Activated CD4-positive, alpha-beta T cell treated with anti-CD3 and anti-CD28 coated beads for 4 hours (primary cell): ENCODE measurements around the gene NTSR1.
"Not testable (repeated sequence)": the region's sequence is repeated elsewhere in the genome, so short reads cannot be mapped to it uniquely, and the experiment has no call there.

Experiments
- DNase-seq, 2 donors: peaks; one replicate each; pipeline ENCODE4 v3.0.0-alpha.2; 2020

Gene NTSR1

GRCh38 chr20:62675156-62675876 is 33.3 kb upstream of the NTSR1 start:
- no peak for DNase-seq

DNA sequence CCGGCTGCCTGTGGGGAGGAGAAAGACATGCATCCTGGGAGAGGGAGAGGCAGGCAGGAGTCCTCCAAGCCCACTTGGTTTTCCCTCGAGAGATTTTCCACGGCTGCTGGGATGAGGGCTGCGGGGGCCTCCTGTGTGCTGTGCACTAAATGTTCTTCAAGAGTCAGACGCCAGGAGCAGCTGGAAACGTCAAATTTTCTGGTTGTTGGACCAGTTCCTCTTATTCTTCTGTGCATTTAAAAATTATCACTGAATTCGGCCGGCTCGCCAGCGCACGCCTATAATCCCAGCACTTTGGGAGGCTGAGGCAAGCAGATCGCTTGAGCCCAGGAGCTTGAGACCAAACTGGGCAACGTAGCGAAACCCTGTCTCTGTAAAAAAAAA is 32.8 kb upstream of the NTSR1 start:
- no peak for DNase-seq

GRCh38 chr20:62676976-62677375 is 31.7 kb upstream of the NTSR1 start:
- DNase-seq, result no peak

GRCh38 chr20:62677678-62678077 is 31.0 kb upstream of the NTSR1 start:
- DNase-seq, result no peak

GRCh38 chr20:62678553-62678952 is 30.1 kb upstream of the NTSR1 start:
- no peak for DNase-seq

DNA sequence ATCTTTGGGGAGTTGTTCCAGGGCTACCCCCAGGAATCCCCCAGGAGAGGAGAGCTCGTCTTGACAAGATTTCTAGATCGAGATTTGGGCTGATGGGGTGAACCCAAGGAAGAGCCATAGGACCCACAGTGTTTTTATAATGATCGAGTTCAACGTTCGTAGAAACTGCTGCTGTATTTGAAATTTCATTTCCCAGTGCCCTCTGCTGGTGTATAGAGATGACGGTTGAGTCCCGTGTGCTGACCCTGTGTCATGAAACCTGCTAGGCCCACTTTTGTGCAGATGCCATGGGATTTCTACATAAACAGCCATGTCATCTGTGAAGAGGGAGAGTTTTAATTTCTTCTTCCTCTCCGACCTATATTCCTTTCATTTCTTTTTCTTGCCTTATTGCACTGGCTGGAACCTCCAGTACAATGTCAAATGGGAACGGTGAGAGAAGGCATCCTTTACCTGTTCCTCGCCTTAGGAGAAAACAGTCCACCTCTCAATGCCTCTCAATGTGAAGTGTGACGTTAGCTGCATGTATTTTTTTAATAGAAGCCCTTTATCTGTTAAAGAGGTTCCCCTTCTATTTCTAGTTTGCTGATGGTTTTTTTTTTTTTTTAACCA is 28.6 kb upstream of the NTSR1 start:
- DNase-seq, result no peak

DNA sequence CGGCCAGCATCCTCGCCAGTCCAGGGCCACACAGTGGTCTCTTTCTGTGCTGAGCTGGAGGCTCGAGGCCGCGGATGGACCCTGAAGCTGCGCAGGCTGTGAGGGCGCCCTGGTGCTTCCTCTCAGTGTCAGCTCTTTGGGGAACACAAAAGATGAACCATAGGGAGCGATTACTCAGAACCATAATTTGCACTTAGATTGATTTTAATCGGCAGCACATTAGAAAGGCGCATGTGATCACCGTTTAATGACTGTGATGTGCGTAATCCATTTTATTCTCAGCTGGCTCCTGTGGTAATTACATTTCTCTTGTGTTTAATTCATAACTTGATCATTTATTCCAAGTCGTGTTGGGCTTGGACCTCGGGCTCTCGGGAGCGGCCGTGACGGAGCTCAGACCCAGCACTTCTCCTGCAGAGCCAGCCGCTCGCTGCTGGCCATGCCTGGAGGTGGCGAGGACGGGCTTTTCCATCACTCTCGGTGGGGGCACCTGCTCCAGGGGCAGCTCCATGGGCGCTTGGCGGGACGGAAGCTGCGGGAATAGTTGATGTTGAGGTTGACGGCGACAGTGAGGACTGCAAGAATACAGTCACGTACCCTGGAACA is 25.6 kb upstream of the NTSR1 start:
- DNase-seq, result no peak

- not testable (repeated sequence) for DNase-seq
Observed at GRCh38 chr20:62683660-62684322, 24.8 kb upstream of the NTSR1 start.

- DNase-seq, result no peak
Observed at GRCh38 chr20:62684981-62685380, 23.7 kb upstream of the NTSR1 start.

DNA sequence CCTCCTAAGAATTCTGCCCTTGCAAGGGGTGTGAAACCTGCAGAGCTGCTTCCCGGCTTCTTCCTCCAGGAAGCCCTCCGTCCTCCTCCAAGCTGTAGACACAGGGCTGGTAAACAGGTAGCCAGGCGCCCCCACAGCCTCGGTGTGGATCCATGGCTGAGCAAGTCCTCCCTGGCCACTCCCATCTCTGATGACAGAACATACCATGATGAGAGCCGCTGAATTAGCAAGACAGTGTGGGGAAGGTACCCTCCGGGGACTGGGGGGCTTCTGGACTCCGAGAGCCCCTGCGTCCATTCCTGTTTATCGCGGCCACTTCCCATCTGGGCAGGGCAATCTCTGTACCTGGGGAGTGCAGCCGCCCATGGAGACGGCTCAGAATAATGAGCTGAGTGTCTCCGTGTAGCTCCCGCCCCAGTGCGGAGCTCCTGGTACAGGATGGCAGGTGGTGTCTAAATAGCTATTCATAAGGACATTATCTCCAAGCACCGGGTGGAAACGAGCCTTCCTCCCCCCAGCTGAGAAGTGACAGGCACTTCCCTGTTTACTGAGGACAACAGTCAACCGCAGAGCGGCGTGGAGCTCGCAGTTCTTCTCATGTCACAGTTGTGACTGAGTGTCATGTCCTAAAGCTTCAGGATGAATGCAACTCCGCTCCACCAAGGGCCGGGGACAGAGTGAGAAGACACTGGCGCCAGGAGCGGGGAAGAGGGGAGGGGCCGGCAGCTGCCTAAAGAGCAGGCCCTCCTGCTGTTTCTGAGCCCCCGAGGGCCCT is 22.7 kb upstream of the NTSR1 start:
- DNase-seq, result no peak

DNA sequence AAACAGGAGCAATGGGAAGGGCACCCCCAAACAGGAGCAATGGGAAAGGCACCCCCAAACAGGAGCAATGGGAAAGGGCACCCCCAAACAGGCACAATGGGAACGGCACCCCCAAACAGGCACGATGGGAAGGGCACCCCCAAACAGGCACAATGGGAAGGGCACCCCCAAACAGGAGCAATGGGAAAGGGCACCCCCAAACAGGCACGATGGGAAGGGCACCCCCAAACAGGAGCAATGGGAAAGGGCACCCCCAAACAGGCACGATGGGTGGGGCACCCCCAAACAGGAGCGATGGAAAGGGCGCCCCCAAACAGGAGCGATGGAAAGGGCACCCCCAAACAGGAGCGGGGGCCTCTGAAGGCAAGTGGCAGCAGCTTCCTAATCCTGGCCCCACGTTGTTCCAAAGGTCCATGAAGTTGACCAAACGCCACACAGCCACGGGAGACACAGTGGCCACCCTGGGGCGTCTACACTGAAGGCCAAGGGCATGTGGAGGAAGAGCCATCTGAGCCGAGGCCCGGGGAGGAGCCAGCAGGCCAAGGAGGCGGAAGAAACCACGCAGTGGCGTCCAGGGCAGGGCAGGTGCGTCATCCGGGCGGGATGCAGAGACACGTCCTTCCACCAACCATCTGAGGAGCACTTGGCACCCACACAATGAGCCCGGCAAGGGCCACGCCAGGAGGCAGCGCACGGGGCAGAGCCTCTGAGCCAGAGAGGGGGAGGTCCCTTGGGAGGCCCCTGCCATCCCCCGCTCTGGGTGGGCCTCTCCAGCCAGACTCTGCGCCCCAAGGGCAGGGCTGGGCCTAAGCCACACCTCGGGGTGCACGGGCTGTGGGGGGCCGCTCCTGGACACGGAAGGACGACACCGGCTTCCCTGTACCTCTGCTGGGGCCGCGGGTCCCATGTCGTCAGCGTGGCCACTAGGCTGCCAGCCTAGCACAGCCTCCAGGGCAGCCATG is 21.5 kb upstream of the NTSR1 start:
- no peak for DNase-seq

- DNase-seq, result no peak
Observed at GRCh38 chr20:62688083-62688482, 20.6 kb upstream of the NTSR1 start.

DNA sequence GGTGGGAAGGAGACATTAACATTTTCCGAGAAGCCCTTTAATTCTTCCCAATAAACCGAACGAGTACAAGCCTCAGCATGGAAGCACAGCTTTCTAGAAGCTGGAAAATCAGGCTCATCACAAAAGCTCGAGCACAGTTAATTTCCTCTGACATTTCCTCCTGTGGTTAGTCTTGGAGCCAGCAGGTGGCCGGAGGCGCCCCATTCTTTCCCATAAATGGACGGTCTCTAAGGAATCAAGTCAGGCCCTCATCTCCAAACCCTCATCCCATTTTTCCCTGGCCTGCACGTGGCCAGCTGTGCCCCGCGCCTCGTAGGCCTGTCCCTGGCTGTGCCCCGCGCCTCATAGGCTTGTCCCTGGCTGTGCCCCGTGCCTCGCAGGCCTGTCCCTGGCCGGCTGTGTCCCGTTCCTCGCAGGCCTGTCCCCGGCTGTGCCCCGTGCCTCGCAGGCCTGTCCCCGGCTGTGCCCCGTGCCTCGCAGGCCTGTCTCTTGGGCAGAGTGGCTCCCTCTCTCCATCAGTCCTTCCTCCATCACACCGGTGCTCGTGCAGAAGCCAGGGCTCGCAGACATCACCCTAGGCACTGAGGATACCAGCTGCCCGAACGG is 19.7 kb upstream of the NTSR1 start:
- DNase-seq, result no peak

GRCh38 chr20:62689861-62690260 is 18.8 kb upstream of the NTSR1 start:
- DNase-seq, result no peak

GRCh38 chr20:62690261-62690820 is 18.3 kb upstream of the NTSR1 start:
- no peak for DNase-seq

DNA sequence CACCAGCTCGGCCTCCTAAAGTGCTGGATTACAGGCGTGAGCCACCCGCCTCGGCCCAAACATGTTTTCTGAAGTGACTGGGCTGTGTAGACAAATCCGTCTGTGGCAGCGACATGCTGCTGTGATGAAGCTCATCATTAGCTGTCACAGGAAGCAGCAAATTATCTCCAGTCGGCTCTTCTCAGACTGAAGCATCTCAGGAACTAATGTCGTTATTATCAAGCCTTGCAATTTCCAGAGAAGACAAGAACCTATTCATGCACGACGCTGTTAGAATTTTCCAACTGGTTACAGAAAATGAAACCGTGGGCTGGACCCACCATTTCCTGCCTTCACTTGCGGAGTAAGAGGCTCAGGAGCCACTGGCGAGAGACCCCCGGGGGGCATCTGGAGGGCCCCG is 17.1 kb upstream of the NTSR1 start:
- no peak for DNase-seq

- DNase-seq, result no peak
Observed at GRCh38 chr20:62692176-62692575, 16.5 kb upstream of the NTSR1 start.

DNA sequence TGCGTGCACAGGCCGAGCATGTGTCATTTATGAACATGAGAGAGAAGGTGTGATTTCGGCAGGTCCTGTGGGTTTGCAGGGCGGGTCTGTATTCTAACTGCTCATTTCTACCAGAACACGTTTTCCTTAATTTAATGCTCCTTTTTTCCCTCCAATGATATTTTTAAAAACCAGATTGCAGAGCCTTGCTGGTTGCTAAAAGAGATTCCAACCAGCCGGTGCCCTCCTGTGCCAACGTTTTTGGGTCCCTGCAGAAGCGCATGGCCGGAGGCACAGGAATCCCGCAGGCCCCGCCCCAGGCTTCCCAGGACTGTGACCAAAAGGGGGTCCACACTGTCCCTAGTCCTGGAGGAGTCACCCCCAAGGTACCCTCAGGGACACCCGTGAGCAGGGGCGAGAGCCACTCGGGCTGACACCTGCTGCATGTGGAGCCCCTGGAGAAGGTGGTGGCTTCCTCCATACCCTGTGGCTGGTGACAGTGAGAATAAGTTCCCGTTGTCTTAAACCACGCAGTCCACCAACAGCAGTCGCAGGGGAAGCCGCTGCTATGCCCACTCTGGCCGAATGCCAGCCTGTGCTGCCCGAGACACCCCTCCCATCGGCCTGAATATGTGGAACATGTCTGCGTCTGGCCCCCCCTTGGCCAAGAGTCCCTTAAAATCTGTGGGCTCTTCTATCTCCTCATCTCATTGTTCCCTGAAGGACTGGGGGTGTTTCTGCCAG is 15.7 kb upstream of the NTSR1 start:
- no peak for DNase-seq

DNA sequence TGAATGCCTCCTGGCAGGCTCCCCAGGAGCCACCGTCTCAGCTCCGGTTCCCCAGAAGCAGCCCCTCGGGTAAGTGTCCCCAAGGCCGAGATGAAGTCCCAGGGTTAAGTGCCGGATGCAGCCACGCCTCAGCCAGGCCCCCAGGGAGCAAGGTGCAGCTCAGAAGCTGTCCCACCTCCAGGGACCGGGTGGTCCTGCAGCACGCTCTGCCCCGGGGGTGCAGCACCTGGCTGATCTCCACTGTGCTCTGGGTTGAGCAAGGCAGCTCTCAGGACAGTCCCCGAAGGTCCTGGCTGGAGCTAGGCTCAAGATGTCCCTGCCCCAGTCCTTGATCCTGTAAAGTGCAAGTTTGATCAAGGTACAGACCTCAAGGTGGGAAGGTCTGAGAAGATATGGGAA is 15.1 kb upstream of the NTSR1 start:
- no peak for DNase-seq

DNA sequence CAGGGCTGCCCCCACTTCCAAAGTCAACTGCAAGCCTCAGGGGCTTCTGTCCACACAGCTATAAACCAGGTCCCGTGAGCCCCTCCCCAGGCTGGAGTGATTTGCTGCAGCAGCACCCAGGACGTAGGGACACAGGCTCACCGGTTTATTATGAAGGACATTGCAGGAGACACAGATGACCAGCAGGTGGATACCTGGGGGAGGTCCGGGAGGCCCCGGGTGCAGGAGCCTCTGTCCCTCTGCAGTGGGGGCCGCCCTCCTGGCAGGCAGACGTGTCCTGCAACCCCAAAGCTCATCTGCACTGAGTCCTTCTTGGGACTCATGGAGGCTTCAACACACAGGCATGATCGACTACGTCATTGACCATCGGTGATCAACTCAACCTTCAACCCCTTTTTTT is 14.5 kb upstream of the NTSR1 start:
- no peak for DNase-seq
